Measurements from ENCODE around the gene ALCAM.
"Not testable (repeated sequence)": the region's sequence is repeated elsewhere in the genome, so short reads cannot be mapped to it uniquely, and the experiment has no call there.

Gene ALCAM

GRCh38 chr3:105599350-105599749 is 232.6 kb downstream of the ALCAM start:
- no peak for DNase-seq (ENCODE audit: low spot score)

GRCh38 chr3:105601756-105602155 is 235.0 kb downstream of the ALCAM start:
- DNase-seq (ENCODE audit: low spot score), result not testable (repeated sequence)

- DNase-seq (ENCODE audit: low spot score), result not testable (repeated sequence)
These were observed 235.6 kb downstream of the ALCAM start for GRCh38 chr3:105602286-105602685.

- DNase-seq (ENCODE audit: low spot score), result not testable (repeated sequence)
These were observed 236.8 kb downstream of the ALCAM start for GRCh38 chr3:105603516-105603915.

GRCh38 chr3:105606016-105606415 is 239.3 kb downstream of the ALCAM start:
- DNase-seq (ENCODE audit: low spot score), result peak; percentile 9

GRCh38 chr3:105608623-105609022 is 241.9 kb downstream of the ALCAM start:
- DNase-seq (ENCODE audit: low spot score), result no peak

- no peak for DNase-seq (ENCODE audit: low spot score)
These were observed 243.8 kb downstream of the ALCAM start for GRCh38 chr3:105610473-105610872.

- no peak for DNase-seq (ENCODE audit: low spot score)
These were observed 244.8 kb downstream of the ALCAM start for GRCh38 chr3:105611304-105612192.

- peak; percentile 12 for DNase-seq (ENCODE audit: low spot score)
These were observed 246.4 kb downstream of the ALCAM start for GRCh38 chr3:105613120-105613519.

- DNase-seq (ENCODE audit: low spot score), result peak; percentile 21
These were observed 247.8 kb downstream of the ALCAM start for GRCh38 chr3:105614288-105615030.

- no peak for DNase-seq (ENCODE audit: low spot score)
These were observed 249.1 kb downstream of the ALCAM start for GRCh38 chr3:105615814-105616213.

GRCh38 chr3:105616374-105617121 is 249.8 kb downstream of the ALCAM start:
- no peak for DNase-seq (ENCODE audit: low spot score)

- no peak for DNase-seq (ENCODE audit: low spot score)
These were observed 251.8 kb downstream of the ALCAM start for GRCh38 chr3:105618556-105618955.

- no peak for DNase-seq (ENCODE audit: low spot score)
These were observed 252.9 kb downstream of the ALCAM start for GRCh38 chr3:105619651-105620050.

GRCh38 chr3:105620236-105620635 is 253.5 kb downstream of the ALCAM start:
- no peak for DNase-seq (ENCODE audit: low spot score)

- DNase-seq (ENCODE audit: low spot score), result no peak
These were observed 255.5 kb downstream of the ALCAM start for GRCh38 chr3:105622169-105622568.
